ENCODE data around the gene ALDH6A1.

ALDH6A1 gene

GRCh38 chr14:74038020-74038859, 46.0 kb downstream of the ALDH6A1 start:
- no peak overlapping the region for H3K4me3 Mint-ChIP-seq
- no peaks in the 10 kb centered on the region for H3K9me3 Mint-ChIP-seq
- H3K4me1 Mint-ChIP-seq = no peaks in the 10 kb centered on the region
- H3K27ac Mint-ChIP-seq (ENCODE audit: low read depth) = no peak overlapping the region
- H3K36me3 Mint-ChIP-seq (ENCODE audit: insufficient read depth) = peaks cover 2% of the 10 kb centered on the region
- H3K27me3 Mint-ChIP-seq = no peaks in the 10 kb centered on the region
- ATAC-seq (replicated peaks; ENCODE audit: extremely low read depth, poor library complexity, severe bottlenecking) (no peak), DNase-seq (ENCODE audit: low spot score in 2 of 2) (no peak)

DNA sequence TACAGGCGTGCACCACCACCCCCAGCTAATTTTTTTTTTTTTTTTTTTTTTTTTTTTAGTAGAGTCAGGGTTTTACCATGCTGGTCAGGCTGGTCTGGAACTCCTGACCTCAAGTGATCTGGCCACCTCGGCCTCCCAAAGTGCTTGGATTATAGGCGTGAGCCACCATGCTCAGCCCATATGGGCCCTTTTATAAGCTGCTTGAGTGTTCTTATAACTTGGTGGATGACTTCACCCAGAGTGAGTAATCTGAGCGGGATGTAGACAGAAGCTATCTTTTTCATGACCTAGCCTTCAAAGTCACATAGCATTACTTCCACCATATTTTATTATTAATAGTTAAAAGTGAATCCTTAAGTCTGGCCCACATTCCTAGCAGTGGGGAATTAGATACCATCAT, 48.7 kb downstream of the ALDH6A1 start:
- H3K27me3 Mint-ChIP-seq = no peaks in the 10 kb centered on the region
- H3K9me3 Mint-ChIP-seq = no peaks in the 10 kb centered on the region
- H3K27ac Mint-ChIP-seq (ENCODE audit: low read depth) = no peak overlapping the region
- H3K4me3 Mint-ChIP-seq = no peak overlapping the region
- DNase-seq (ENCODE audit: low spot score in 2 of 2) = no peak
- H3K36me3 Mint-ChIP-seq (ENCODE audit: insufficient read depth) = peaks cover 2% of the 10 kb centered on the region
- ATAC-seq (replicated peaks; ENCODE audit: extremely low read depth, poor library complexity, severe bottlenecking) = no peak
- H3K4me1 Mint-ChIP-seq = no peaks in the 10 kb centered on the region

- H3K36me3 Mint-ChIP-seq (ENCODE audit: insufficient read depth) = no peaks in the 10 kb centered on the region
- H3K27me3 Mint-ChIP-seq = no peaks in the 10 kb centered on the region
- H3K9me3 Mint-ChIP-seq = no peaks in the 10 kb centered on the region
- no peaks in the 10 kb centered on the region for H3K4me1 Mint-ChIP-seq
- H3K27ac Mint-ChIP-seq (ENCODE audit: low read depth) = no peak overlapping the region
- ATAC-seq (replicated peaks; ENCODE audit: extremely low read depth, poor library complexity, severe bottlenecking) (no peak), DNase-seq (ENCODE audit: low spot score in 2 of 2) (no peak)
- H3K4me3 Mint-ChIP-seq = no peak overlapping the region
Observed at GRCh38 chr14:74034572-74034971, 49.7 kb downstream of the ALDH6A1 start.

DNA sequence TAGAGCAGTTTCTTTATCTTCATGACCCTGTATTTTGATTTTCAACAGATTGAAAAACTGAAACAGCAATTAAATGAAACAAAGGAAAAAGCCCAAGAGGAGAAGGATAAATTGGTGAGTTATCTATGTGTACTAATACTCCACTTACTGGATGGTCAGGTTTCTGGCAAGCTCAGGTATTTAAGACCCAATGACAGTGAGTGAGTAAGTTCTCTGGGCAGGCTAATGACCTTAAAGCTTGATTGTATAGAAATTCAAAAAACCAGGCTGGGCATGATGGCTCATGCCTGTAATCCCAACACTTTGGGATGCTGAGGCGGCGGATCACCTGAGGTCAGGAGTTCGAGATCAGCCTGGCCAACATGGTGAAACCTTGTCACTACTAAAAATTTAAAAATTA, 55.1 kb downstream of the ALDH6A1 start:
- no peak for DNase-seq (ENCODE audit: low spot score in 2 of 2)
- Mint-ChIP-seq H3K36me3 (ENCODE audit: insufficient read depth) (no peaks in the 10 kb centered on the region), H3K4me3 (no peak overlapping the region), H3K4me1 (no peaks in the 10 kb centered on the region), H3K27me3 (no peaks in the 10 kb centered on the region), H3K27ac (ENCODE audit: low read depth) (no peak overlapping the region), H3K9me3 (no peaks in the 10 kb centered on the region)
- no peak for ATAC-seq (replicated peaks; ENCODE audit: extremely low read depth, poor library complexity, severe bottlenecking)

DNA sequence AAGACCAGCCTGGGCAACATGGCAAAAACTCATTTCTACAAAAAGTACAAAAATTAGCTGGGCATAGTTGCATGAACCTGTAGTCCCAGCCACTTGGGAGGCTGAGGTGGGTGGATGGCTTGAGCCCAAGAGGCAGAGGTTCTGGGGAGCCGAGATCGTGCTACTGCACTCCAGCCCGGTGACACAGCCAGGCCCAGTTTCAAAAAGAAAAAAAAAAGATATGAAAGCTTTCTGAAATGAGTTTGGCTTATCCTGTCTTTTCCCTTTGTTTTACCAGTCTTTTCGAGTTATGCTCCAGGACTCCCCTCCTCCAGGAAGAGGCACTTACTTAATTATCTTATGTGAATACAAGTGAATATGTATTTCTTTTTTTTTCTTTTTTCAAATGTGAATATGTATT, 61.9 kb downstream of the ALDH6A1 start:
- Mint-ChIP-seq H3K36me3 (ENCODE audit: insufficient read depth) (peaks cover 11% of the 10 kb centered on the region), H3K4me3 (no peak overlapping the region), H3K27ac (ENCODE audit: low read depth) (no peak overlapping the region), H3K27me3 (no peaks in the 10 kb centered on the region), H3K4me1 (peaks cover 11% of the 10 kb centered on the region), H3K9me3 (no peaks in the 10 kb centered on the region)
- ATAC-seq (replicated peaks; ENCODE audit: extremely low read depth, poor library complexity, severe bottlenecking) = no peak
- no peak for DNase-seq (ENCODE audit: low spot score in 2 of 2)

GRCh38 chr14:74019408-74020137, 64.7 kb downstream of the ALDH6A1 start:
- Mint-ChIP-seq H3K9me3 (no peaks in the 10 kb centered on the region), H3K4me1 (peaks cover 11% of the 10 kb centered on the region), H3K27me3 (no peaks in the 10 kb centered on the region), H3K36me3 (ENCODE audit: insufficient read depth) (peaks cover 11% of the 10 kb centered on the region), H3K27ac (ENCODE audit: low read depth) (peak overlapping the region; percentile 96), H3K4me3 (peak overlapping the region; percentile 85)
- no peak for DNase-seq (ENCODE audit: low spot score in 2 of 2)
- no peak for ATAC-seq (replicated peaks; ENCODE audit: extremely low read depth, poor library complexity, severe bottlenecking)

GRCh38 chr14:74018586-74019407, 65.5 kb downstream of the ALDH6A1 start, which contains the start of the genes BBOF1 and ENTPD5:
TSS of gene BBOF1 (plus strand) at chr14:74019349. CDS start at chr14:74019479, 130 bp downstream.
TSS of gene ENTPD5 (minus strand) at chr14:74019288. CDS start at chr14:73988102, 31,186 bp downstream.
- peaks cover 11% of the 10 kb centered on the region for H3K4me1 Mint-ChIP-seq
- peak; percentile 95 for ATAC-seq (replicated peaks; ENCODE audit: extremely low read depth, poor library complexity, severe bottlenecking)

GRCh38 chr14:74018174-74018585, 66.1 kb downstream of the ALDH6A1 start:
- Mint-ChIP-seq H3K4me1 (peaks cover 11% of the 10 kb centered on the region), H3K27ac (ENCODE audit: low read depth) (peak overlapping the region; percentile 96), H3K36me3 (ENCODE audit: insufficient read depth) (peaks cover 11% of the 10 kb centered on the region), H3K27me3 (no peaks in the 10 kb centered on the region), H3K4me3 (peak overlapping the region; percentile 85), H3K9me3 (no peaks in the 10 kb centered on the region)
- ATAC-seq (replicated peaks; ENCODE audit: extremely low read depth, poor library complexity, severe bottlenecking) = peak; percentile 38
- DNase-seq (ENCODE audit: low spot score in 2 of 2) = no peak

More at GRCh38 chr14:74018586-74019407, 65.5 kb downstream of the ALDH6A1 start, which contains the start of the genes BBOF1 and ENTPD5:
- Mint-ChIP-seq H3K4me3 (peak within 1 kb of the TSS; percentile 85), H3K9me3 (no peaks in the 10 kb centered on the region), H3K27ac (ENCODE audit: low read depth) (peak within 1 kb of the TSS; percentile 96), H3K27me3 (no peaks in the 10 kb centered on the region), H3K36me3 (ENCODE audit: insufficient read depth) (peaks cover 11% of the 10 kb centered on the region)
- DNase-seq (ENCODE audit: low spot score in 2 of 2) = peak; percentile 75 to 80

DNA sequence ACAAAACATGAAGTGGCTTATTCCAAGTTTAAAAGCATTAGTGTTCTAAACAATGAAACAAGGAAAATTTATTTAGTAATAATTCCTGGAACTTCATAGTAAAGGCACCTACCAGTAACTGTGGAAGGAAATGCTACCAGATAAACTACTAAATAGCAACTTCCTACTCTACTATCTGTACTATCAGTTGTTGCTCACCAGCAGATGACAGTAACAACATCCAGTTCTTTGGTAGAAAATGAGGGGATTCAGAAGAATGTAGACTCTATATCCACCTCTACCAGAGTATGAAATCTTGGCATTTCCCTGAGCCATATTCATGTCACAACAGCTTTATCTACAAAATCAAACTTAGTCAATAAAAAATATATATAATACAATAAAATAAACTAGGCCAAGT, 68.3 kb downstream of the ALDH6A1 start:
- Mint-ChIP-seq H3K36me3 (ENCODE audit: insufficient read depth) (peaks cover 11% of the 10 kb centered on the region), H3K4me3 (no peak overlapping the region), H3K27ac (ENCODE audit: low read depth) (no peak overlapping the region), H3K4me1 (peaks cover 11% of the 10 kb centered on the region), H3K27me3 (no peaks in the 10 kb centered on the region), H3K9me3 (no peaks in the 10 kb centered on the region)
- DNase-seq (ENCODE audit: low spot score in 2 of 2) (no peak), ATAC-seq (replicated peaks; ENCODE audit: extremely low read depth, poor library complexity, severe bottlenecking) (no peak)

DNA sequence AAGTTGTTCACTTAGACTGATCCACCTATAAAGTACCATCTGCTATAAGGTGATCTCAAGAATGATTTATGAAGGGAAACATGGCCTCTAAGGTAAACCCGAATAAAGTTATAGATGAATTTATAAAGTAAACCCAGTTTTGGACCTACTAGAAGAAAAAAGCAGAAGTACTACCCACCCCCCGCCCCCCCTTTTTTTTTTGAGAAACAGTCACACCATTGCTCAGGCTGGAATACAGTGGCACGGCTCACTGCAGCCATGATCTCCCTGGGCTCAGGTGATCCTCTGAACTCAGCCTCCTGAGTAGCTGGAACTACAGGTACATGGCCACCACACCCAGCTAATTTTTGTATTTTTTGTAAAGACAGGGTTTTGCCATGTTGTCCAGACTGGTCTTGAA, 69.1 kb downstream of the ALDH6A1 start:
- Mint-ChIP-seq H3K27ac (ENCODE audit: low read depth) (no peak overlapping the region), H3K9me3 (no peaks in the 10 kb centered on the region), H3K4me1 (peaks cover 11% of the 10 kb centered on the region), H3K4me3 (no peak overlapping the region), H3K36me3 (ENCODE audit: insufficient read depth) (peaks cover 12% of the 10 kb centered on the region), H3K27me3 (no peaks in the 10 kb centered on the region)
- ATAC-seq (replicated peaks; ENCODE audit: extremely low read depth, poor library complexity, severe bottlenecking) = no peak
- DNase-seq (ENCODE audit: low spot score in 2 of 2) = no peak

DNA sequence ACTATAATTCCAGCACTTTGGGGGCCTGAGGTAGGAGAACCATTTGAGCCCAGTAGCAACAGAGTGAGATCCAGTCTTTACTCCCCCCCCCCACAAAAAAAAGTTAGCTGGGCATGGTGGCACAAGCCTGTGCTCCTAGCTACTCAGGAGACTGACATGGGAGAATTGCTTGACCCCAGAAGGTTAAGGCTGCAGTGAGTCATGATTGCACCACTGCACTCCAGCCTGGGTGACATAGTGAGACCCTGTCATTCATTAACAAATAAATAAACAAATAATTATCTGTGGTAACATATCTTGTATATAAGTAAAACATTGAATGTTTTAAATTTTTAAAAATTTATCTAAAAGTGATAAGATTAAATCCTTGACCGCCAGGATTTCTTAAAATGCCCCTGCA, 70.0 kb downstream of the ALDH6A1 start:
- DNase-seq (ENCODE audit: low spot score in 2 of 2) = no peak
- peaks cover 7% of the 10 kb centered on the region for H3K4me1 Mint-ChIP-seq
- H3K27ac Mint-ChIP-seq (ENCODE audit: low read depth) = no peak overlapping the region
- H3K36me3 Mint-ChIP-seq (ENCODE audit: insufficient read depth) = peaks cover 16% of the 10 kb centered on the region
- no peak for ATAC-seq (replicated peaks; ENCODE audit: extremely low read depth, poor library complexity, severe bottlenecking)
- H3K27me3 Mint-ChIP-seq = no peaks in the 10 kb centered on the region
- no peak overlapping the region for H3K4me3 Mint-ChIP-seq
- no peaks in the 10 kb centered on the region for H3K9me3 Mint-ChIP-seq

DNA sequence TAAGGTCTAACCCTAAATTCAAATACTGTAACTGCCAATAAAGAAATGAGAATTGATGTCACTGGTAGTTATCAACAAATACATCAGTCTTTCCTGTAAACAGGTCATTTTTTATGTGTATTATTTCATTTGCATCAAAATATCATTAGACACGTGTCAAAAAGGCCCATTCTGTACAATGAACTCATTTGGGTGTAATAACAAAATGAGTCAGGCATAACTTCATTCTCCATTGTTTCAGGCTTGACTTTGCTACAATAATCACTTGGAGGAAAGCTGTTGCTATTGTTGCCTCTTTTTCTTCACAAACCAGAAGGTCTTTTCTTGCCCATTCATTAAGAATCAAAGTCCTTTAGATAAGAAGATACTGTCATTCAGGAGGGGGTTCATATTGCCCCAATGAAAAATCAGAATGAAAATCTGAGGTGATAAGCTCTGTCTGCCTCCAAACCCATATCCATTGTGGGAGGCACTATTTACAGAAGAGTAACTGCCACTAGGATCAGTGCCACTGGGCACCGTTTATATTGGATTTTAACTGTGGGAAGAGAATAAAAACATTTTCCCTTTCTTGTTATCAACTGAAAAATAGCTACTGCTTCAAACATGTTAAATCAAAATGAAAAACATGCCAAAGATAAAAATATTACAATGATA, 75.3 kb downstream of the ALDH6A1 start:
- no peak overlapping the region for H3K27ac Mint-ChIP-seq (ENCODE audit: low read depth)

More for the DNA sequence above, 75.3 kb downstream of the ALDH6A1 start:
- Mint-ChIP-seq H3K27me3 (no peaks in the 10 kb centered on the region), H3K36me3 (ENCODE audit: insufficient read depth) (peaks cover 21% of the 10 kb centered on the region), H3K4me3 (no peak overlapping the region), H3K4me1 (no peaks in the 10 kb centered on the region), H3K9me3 (no peaks in the 10 kb centered on the region)
- DNase-seq (ENCODE audit: low spot score in 2 of 2) (no peak), ATAC-seq (replicated peaks; ENCODE audit: extremely low read depth, poor library complexity, severe bottlenecking) (no peak)

Data from central memory CD8-positive, alpha-beta T cell (primary cell).